H9 (cell line): ENCODE data around the gene TMEM169. TPM values are rescaled to one million over a fixed set of nuclear protein-coding genes. Genes with fewer than 3 reads are reported as not detected.
A peak's percentile ranks its signal among the peaks of the same experiment; 100 is the strongest.

Source experiments
- DNase-seq: peaks from one replicate; pipeline ENCODE4 v3.0.0-alpha.2; 2017
- H2AFZ ChIP-seq: one replicate; pipeline ENCODE4 v1.6.1; 2013; ENCODE audit warnings: mild to moderate bottlenecking, low read length, control low read depth, moderate library complexity
- H2AK5ac ChIP-seq: 2 replicates; pipeline ENCODE4 v1.6.1; 2013; ENCODE audit warnings: low read length, control low read depth, mixed read lengths; ENCODE audit not compliant: insufficient read length
- H2BK120ac ChIP-seq: one replicate; pipeline ENCODE4 v1.6.1; 2013; ENCODE audit warnings: low read depth, mild to moderate bottlenecking, low read length, control low read depth, inconsistent platforms; ENCODE audit not compliant: poor library complexity, severe bottlenecking
- H2BK12ac ChIP-seq: 2 replicates; pipeline ENCODE4 v1.6.1; 2013; ENCODE audit warnings: low read length, control low read depth, mixed read lengths, low read depth; ENCODE audit not compliant: insufficient read length
- H2BK15ac ChIP-seq: 2 replicates; pipeline ENCODE4 v1.6.1; 2013; ENCODE audit warnings: low read depth, low read length, control low read depth
- H2BK20ac ChIP-seq: one replicate; pipeline ENCODE4 v1.6.1; 2013; ENCODE audit warnings: low read depth, mild to moderate bottlenecking, low read length, control low read depth, inconsistent platforms; ENCODE audit not compliant: poor library complexity, severe bottlenecking
- H2BK5ac ChIP-seq: 2 replicates; pipeline ENCODE4 v1.6.1; 2013; ENCODE audit warnings: low read length, control low read depth, mixed read lengths; ENCODE audit not compliant: insufficient read length
- H3K14ac ChIP-seq: 2 replicates; pipeline ENCODE4 v1.6.1; 2013; ENCODE audit warnings: low read length, control low read depth; ENCODE audit not compliant: insufficient read depth
- H3K18ac ChIP-seq: 2 replicates; pipeline ENCODE4 v1.6.1; 2013; ENCODE audit warnings: low read depth, mild to moderate bottlenecking, mixed read lengths, low read length, control low read depth; ENCODE audit not compliant: insufficient read length
- H3K23ac ChIP-seq: 2 replicates; pipeline ENCODE4 v1.6.1; 2013; ENCODE audit warnings: low read length, control low read depth, mixed read lengths, low read depth; ENCODE audit not compliant: insufficient read length
- H3K23me2 ChIP-seq: 2 replicates; pipeline ENCODE4 v1.6.1; 2013; ENCODE audit warnings: low read depth, mild to moderate bottlenecking, mixed read lengths, low read length, control low read depth; ENCODE audit not compliant: insufficient read length, poor library complexity, severe bottlenecking
- H3K27ac ChIP-seq: 2 replicates; pipeline ENCODE4 v1.5.1; 2013; ENCODE audit warnings: low read length, control low read depth, mixed read lengths, low read depth; ENCODE audit not compliant: insufficient read length
- H3K27me3 ChIP-seq: 2 replicates; pipeline ENCODE4 v1.6.1; 2013; ENCODE audit warnings: low read length, control low read depth, inconsistent platforms; ENCODE audit not compliant: insufficient read depth
- H3K4ac ChIP-seq: 2 replicates; pipeline ENCODE4 v1.6.1; 2013; ENCODE audit warnings: low read depth, mild to moderate bottlenecking, control low read depth, inconsistent platforms, low read length, moderate library complexity
- H3K4me1 ChIP-seq: 2 replicates; pipeline ENCODE4 v1.6.1; 2013; ENCODE audit warnings: low read length, control low read depth, inconsistent platforms; ENCODE audit not compliant: insufficient read depth
- H3K4me2 ChIP-seq: 2 replicates; pipeline ENCODE4 v1.6.1; 2013; ENCODE audit warnings: low read length, control low read depth, mixed read lengths; ENCODE audit not compliant: insufficient read length, insufficient read depth
- H3K56ac ChIP-seq: 2 replicates; pipeline ENCODE4 v1.6.1; 2013; ENCODE audit warnings: low read depth, mild to moderate bottlenecking, mixed read lengths, low read length, control low read depth; ENCODE audit not compliant: insufficient read length
- H3K79me1 ChIP-seq: 2 replicates; pipeline ENCODE4 v1.6.1; 2013; ENCODE audit warnings: low read depth, mild to moderate bottlenecking, moderate library complexity, low read length, control low read depth, inconsistent platforms; ENCODE audit not compliant: insufficient read depth, poor library complexity, severe bottlenecking
- H3K79me2 ChIP-seq: 2 replicates; pipeline ENCODE4 v1.6.1; 2013; ENCODE audit warnings: low read length, control low read depth, inconsistent platforms; ENCODE audit not compliant: insufficient read depth
- H3K9ac ChIP-seq: 2 replicates; pipeline ENCODE4 v1.6.1; 2013; ENCODE audit warnings: low read length, control low read depth, mixed read lengths; ENCODE audit not compliant: insufficient read length; ENCODE audit errors: extremely low read depth
- H3K9me3 ChIP-seq: one replicate; pipeline ENCODE4 v1.6.1; 2013; ENCODE audit warnings: low read depth, low read length, inconsistent platforms; ENCODE audit not compliant: control insufficient read depth
- H3T11ph ChIP-seq: one replicate; pipeline ENCODE4 v1.6.1; 2013; ENCODE audit warnings: mild to moderate bottlenecking, low read length, control low read depth, inconsistent platforms
- H4K20me1 ChIP-seq: one replicate; pipeline ENCODE4 v1.6.1; 2013; ENCODE audit not compliant: control insufficient read depth, insufficient read length, insufficient read depth
- H4K5ac ChIP-seq: 2 replicates; pipeline ENCODE4 v1.6.1; 2013; ENCODE audit warnings: low read depth, mild to moderate bottlenecking, mixed read lengths, low read length, control low read depth; ENCODE audit not compliant: insufficient read length
- H4K8ac ChIP-seq: replicated peaks from 2 replicates; pipeline ENCODE4 v1.6.1; 2013; ENCODE audit warnings: low read length, control low read depth, mixed read lengths, low read depth; ENCODE audit not compliant: insufficient read length
- H4K91ac ChIP-seq: 2 replicates; pipeline ENCODE4 v1.6.1; 2013; ENCODE audit warnings: low read depth, mild to moderate bottlenecking, moderate library complexity, mixed read lengths, low read length, control low read depth; ENCODE audit not compliant: insufficient read length
- H3K27ac Mint-ChIP-seq, 3 experiments: 2 replicates in 2 of 3; 3 replicates in 1 of 3; pipeline ENCODE4 v1.8.0; 2020 to 2021; ENCODE audit warnings: mixed read lengths in 3 of 3, mild to moderate bottlenecking in 1 of 3, moderate library complexity in 1 of 3
- H3K27me3 Mint-ChIP-seq: 2 replicates; pipeline ENCODE4 v1.8.0; 2021; ENCODE audit warnings: low read depth, mild to moderate bottlenecking, moderate library complexity, mixed read lengths
- H3K36me3 Mint-ChIP-seq, 3 experiments: 2 replicates in 2 of 3; 3 replicates in 1 of 3; pipeline ENCODE4 v1.8.0; 2020 to 2021; ENCODE audit warnings: low read depth in 3 of 3, mixed read lengths in 3 of 3; ENCODE audit not compliant: insufficient read depth in 1 of 3
- H3K4me1 Mint-ChIP-seq, 2 experiments: 2 replicates each; pipeline ENCODE4 v1.8.0; 2020; ENCODE audit warnings: mixed read lengths in 2 of 2
- H3K4me3 Mint-ChIP-seq, 2 experiments: 2 replicates in 1 of 2; 3 replicates in 1 of 2; pipeline ENCODE4 v1.8.0; 2020 to 2021; ENCODE audit warnings: mild to moderate bottlenecking in 2 of 2, mixed read lengths in 2 of 2, moderate library complexity in 1 of 2
- H3K9me3 Mint-ChIP-seq, 2 experiments: 2 replicates in 1 of 2; 3 replicates in 1 of 2; pipeline ENCODE4 v1.8.0; 2020; ENCODE audit warnings: mild to moderate bottlenecking in 2 of 2, mixed read lengths in 2 of 2, moderate library complexity in 1 of 2
- WGBS: extraction: QIAGEN DNeasy Blood & Tissue Kit; methylation state at CpG from one replicate; pipeline ENCODE4 v1.1.7; 2013; ENCODE audit warnings: missing lambda C conversion rate, low lambda C conversion rate, mixed read lengths; ENCODE audit not compliant: insufficient read length; ENCODE audit errors: extremely low coverage; 5-methylcytosine and 5-hydroxymethylcytosine counted together
- total RNA-seq: library from RNA; stranded (reverse); gene quantifications from 2 replicates; pipeline ENCODE4 v1.2.1, GENCODE V29; 2021
- TF ChIP-seq, protein P1 (sequence below): fragments of 200-600 bp; sonication (generic); conservative IDR thresholded peaks from 3 replicates; pipeline ENCODE4 v1.8.0; 2021; ENCODE audit warnings: antibody characterized with exemption, mild to moderate bottlenecking

The TMEM169 gene
- total RNA-seq, 1 experiment from 2014 or later, result 1.0 TPM

DNA sequence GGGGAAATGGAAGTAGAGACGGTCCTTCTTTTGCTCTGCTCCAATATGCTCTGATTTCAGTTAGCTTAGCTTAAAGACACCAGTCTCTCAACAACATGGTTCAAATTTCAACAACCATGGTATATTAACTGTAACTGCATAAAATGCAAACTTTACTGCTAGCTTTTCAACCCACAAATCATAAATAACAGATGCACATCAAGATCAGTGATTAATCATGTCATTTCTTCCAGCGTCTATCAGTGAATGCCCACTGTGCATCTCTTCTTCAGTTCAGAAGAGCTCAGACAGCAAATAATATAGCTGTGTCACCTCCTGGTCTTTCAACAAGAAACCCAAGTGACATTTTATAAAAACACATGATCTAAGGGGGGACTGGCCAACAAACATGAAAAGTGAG is 12.7 kb upstream of the TMEM169 start:
- Histone ChIP-seq H3K23ac (no peak overlapping the region), H3K4ac (no peak overlapping the region)
- peak overlapping the region in 1 of 3 experiments; percentile 33; a peak in 1 of 7 replicates for H3K27ac Mint-ChIP-seq

More for the DNA sequence above, 12.7 kb upstream of the TMEM169 start:
- Histone ChIP-seq H4K20me1 (no peaks in the 10 kb centered on the region), H3K79me2 (no peaks in the 10 kb centered on the region), H3K18ac (no peak overlapping the region), H4K91ac (no peak overlapping the region), H3K23me2 (no peaks in the 10 kb centered on the region), H3K56ac (no peak overlapping the region), H2AK5ac (no peak overlapping the region), H3K9me3 (no peaks in the 10 kb centered on the region), H2BK20ac (no peak overlapping the region), H2AFZ (no peak overlapping the region), H2BK120ac (no peak overlapping the region), H3K9ac (no peak overlapping the region), H3T11ph (no peak overlapping the region), H2BK15ac (no peak overlapping the region), H3K27me3 (no peaks in the 10 kb centered on the region), H2BK5ac (no peak overlapping the region), H3K4me1 (no peaks in the 10 kb centered on the region), H4K8ac (no peak overlapping the region), H3K79me1 (no peaks in the 10 kb centered on the region), H2BK12ac (no peak overlapping the region), H4K5ac (no peak overlapping the region), H3K27ac (no peak overlapping the region), H3K14ac (no peak overlapping the region), H3K4me2 (no peak overlapping the region)
- no peaks in the 10 kb centered on the region for H3K9me3 Mint-ChIP-seq
- H3K27me3 Mint-ChIP-seq, result no peaks in the 10 kb centered on the region
- WGBS, result no CpG with 5 or more reads among the region's 2 CpGs
- no peak for DNase-seq
- H3K36me3 Mint-ChIP-seq, result peaks cover 0 to 11% (median 10%) of the 10 kb centered on the region in 3 experiments; a peak in 4 of 7 replicates
- H3K4me1 Mint-ChIP-seq, result peaks cover 3 to 11% of the 10 kb centered on the region in 2 experiments
- no peak overlapping the region for H3K4me3 Mint-ChIP-seq
- TF ChIP-seq, protein P1, sequence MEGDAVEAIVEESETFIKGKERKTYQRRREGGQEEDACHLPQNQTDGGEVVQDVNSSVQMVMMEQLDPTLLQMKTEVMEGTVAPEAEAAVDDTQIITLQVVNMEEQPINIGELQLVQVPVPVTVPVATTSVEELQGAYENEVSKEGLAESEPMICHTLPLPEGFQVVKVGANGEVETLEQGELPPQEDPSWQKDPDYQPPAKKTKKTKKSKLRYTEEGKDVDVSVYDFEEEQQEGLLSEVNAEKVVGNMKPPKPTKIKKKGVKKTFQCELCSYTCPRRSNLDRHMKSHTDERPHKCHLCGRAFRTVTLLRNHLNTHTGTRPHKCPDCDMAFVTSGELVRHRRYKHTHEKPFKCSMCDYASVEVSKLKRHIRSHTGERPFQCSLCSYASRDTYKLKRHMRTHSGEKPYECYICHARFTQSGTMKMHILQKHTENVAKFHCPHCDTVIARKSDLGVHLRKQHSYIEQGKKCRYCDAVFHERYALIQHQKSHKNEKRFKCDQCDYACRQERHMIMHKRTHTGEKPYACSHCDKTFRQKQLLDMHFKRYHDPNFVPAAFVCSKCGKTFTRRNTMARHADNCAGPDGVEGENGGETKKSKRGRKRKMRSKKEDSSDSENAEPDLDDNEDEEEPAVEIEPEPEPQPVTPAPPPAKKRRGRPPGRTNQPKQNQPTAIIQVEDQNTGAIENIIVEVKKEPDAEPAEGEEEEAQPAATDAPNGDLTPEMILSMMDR, result no peak
